Fibroblast of lung (primary cell): ENCODE measurements around the gene OVOL1. TPM values are rescaled to one million over a fixed set of nuclear protein-coding genes. Genes with fewer than 3 reads are reported as not detected.

ENCODE experiments used
- DNase-seq, 2 donors: peaks; one replicate each; pipeline versions ENCODE4 v3.0.0 to v3.0.0-alpha.2; 2010; ENCODE audit warnings: low read depth in 2 of 2
- H2AFZ ChIP-seq: 2 replicates; pipeline ENCODE4 v1.5.1; 2012; ENCODE audit warnings: low read length, control low read depth, inconsistent platforms
- H3K27ac ChIP-seq: 2 replicates; pipeline ENCODE4 v1.5.1; 2011; ENCODE audit warnings: low read length, control low read depth; ENCODE audit not compliant: insufficient read depth
- H3K27me3 ChIP-seq: 2 replicates; pipeline ENCODE4 v1.5.1; 2011; ENCODE audit warnings: mild to moderate bottlenecking, low read length; ENCODE audit not compliant: control insufficient read depth, insufficient read depth
- H3K36me3 ChIP-seq: 2 replicates; pipeline ENCODE4 v1.5.1; 2011; ENCODE audit warnings: low read length; ENCODE audit not compliant: control insufficient read depth, insufficient read depth
- H3K4me1 ChIP-seq: 2 replicates; pipeline ENCODE4 v1.5.1; 2011; ENCODE audit warnings: low read length; ENCODE audit not compliant: control insufficient read depth, insufficient read depth; ENCODE audit errors: extremely low read depth
- H3K4me2 ChIP-seq: 2 replicates; pipeline ENCODE4 v1.5.1; 2011; ENCODE audit warnings: low read length, control low read depth; ENCODE audit not compliant: insufficient read depth; ENCODE audit errors: extremely low read depth
- H3K4me3 ChIP-seq, 4 experiments: fragments of 200-600 bp in 1 of 4; sonication (generic) in 1 of 4; replicated peaks in 1 of 4; 2 replicates each; pipeline ENCODE4 v1.5.1; 2011 to 2016; ENCODE audit warnings: low read length in 4 of 4, low read depth in 3 of 4, mild to moderate bottlenecking in 3 of 4, control low read depth in 2 of 4, inconsistent platforms in 1 of 4, mixed read lengths in 1 of 4; ENCODE audit not compliant: insufficient read depth in 1 of 4; ENCODE audit errors: control extremely low read depth in 1 of 4
- H3K79me2 ChIP-seq: 2 replicates; pipeline ENCODE4 v1.5.1; 2012; ENCODE audit warnings: mild to moderate bottlenecking, low read length, inconsistent platforms; ENCODE audit not compliant: control insufficient read depth, insufficient read depth
- H3K9ac ChIP-seq: 2 replicates; pipeline ENCODE4 v1.5.1; 2011; ENCODE audit warnings: mild to moderate bottlenecking, low read length, control low read depth; ENCODE audit not compliant: insufficient read depth
- H3K9me3 ChIP-seq: 2 replicates; pipeline ENCODE4 v1.5.1; 2012; ENCODE audit warnings: low read depth, low read length; ENCODE audit not compliant: control insufficient read depth, insufficient read depth
- H4K20me1 ChIP-seq: 2 replicates; pipeline ENCODE4 v1.5.1; 2011; ENCODE audit warnings: low read length; ENCODE audit not compliant: control insufficient read depth, insufficient read depth; ENCODE audit errors: extremely low read depth
- EZH2 ChIP-seq: IDR thresholded peaks from 2 replicates; pipeline ENCODE4 v1.5.1; 2012; ENCODE audit warnings: low read length, control low read depth, mild to moderate bottlenecking; ENCODE audit errors: missing control alignments
- polyA plus RNA-seq, 2 donors: library from polyadenylated mRNA; depleted of rRNA in 1 of 2; stranded (reverse) in 1 of 2; unstranded in 1 of 2; fragments of >200 nt; gene quantifications; 2 replicates each; pipeline ENCODE4 v1.2.1, GENCODE V29; 2011 to 2012; ENCODE audit warnings: missing spikeins in 1 of 2
- total RNA-seq: library from RNA; depleted of rRNA; stranded (reverse); fragments of >200 nt; gene quantifications from 2 replicates; pipeline ENCODE4 v1.2.1, GENCODE V29; 2014
- TF ChIP-seq, protein P1 (sequence below), 2 donors: IDR thresholded peaks in 1 of 2; conservative IDR thresholded peaks in 1 of 2; 1 replicate in 1 of 2; 2 replicates in 1 of 2; pipeline ENCODE4 v1.5.1; 2011 to 2012; ENCODE audit warnings: low read length in 2 of 2, control low read depth in 1 of 2, inconsistent platforms in 1 of 2, low read depth in 1 of 2, mild to moderate bottlenecking in 1 of 2

OVOL1 gene
- total and polyA plus RNA-seq, 2 donors (not counting 1 experiment from before 2014, with no cell fraction given), result not detected

DNA sequence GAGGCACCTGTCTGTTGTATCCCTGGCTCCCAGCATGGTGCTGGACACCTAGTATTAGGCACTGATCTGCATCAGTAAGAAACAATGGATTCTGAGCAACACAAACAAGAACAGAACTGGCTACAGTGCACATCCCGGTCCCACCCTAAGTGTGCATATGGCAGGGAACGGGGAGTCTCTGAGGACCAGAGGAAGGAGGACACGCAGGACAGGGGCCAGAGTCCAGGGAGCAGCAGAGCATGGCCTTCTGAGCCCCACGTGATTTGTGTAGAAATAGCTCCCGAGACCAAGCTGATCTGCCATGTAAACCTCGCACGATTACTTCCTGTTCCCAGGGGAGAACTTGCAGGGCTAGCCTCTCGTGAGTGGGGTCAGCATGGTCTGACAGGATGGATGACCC is 34.2 kb downstream of the OVOL1 start:
- Histone ChIP-seq H3K9me3 (no peaks in the 10 kb centered on the region), H3K4me3 (no peak overlapping the region), H3K27me3 (no peaks in the 10 kb centered on the region), H3K27ac (no peak overlapping the region), H2AFZ (no peak overlapping the region), H3K79me2 (no peaks in the 10 kb centered on the region), H3K9ac (no peak overlapping the region), H3K36me3 (no peaks in the 10 kb centered on the region), H4K20me1 (no peaks in the 10 kb centered on the region), H3K4me1 (no peaks in the 10 kb centered on the region), H3K4me2 (no peak overlapping the region)
- DNase-seq, result no peak
- TF ChIP-seq, protein P1, sequence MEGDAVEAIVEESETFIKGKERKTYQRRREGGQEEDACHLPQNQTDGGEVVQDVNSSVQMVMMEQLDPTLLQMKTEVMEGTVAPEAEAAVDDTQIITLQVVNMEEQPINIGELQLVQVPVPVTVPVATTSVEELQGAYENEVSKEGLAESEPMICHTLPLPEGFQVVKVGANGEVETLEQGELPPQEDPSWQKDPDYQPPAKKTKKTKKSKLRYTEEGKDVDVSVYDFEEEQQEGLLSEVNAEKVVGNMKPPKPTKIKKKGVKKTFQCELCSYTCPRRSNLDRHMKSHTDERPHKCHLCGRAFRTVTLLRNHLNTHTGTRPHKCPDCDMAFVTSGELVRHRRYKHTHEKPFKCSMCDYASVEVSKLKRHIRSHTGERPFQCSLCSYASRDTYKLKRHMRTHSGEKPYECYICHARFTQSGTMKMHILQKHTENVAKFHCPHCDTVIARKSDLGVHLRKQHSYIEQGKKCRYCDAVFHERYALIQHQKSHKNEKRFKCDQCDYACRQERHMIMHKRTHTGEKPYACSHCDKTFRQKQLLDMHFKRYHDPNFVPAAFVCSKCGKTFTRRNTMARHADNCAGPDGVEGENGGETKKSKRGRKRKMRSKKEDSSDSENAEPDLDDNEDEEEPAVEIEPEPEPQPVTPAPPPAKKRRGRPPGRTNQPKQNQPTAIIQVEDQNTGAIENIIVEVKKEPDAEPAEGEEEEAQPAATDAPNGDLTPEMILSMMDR (conservative IDR thresholded peaks at IDR 0.05 in 1 of 2, IDR thresholded peaks at IDR 0.05 in 1 of 2; ENCODE audit: low read depth in 1 of 2, low read length in 2 of 2), result no peak
- TF ChIP-seq EZH2, result no peak

GRCh38 chr11:65822776-65823528 is 36.1 kb downstream of the OVOL1 start:
- H4K20me1 ChIP-seq, result no peaks in the 10 kb centered on the region
- H3K9me3 ChIP-seq, result no peaks in the 10 kb centered on the region
- no peak for DNase-seq
- H3K9ac ChIP-seq, result no peak overlapping the region
- H3K79me2 ChIP-seq, result no peaks in the 10 kb centered on the region
- no peak overlapping the region for H2AFZ ChIP-seq
- H3K4me2 ChIP-seq, result no peak overlapping the region
- TF ChIP-seq, protein P1 (conservative IDR thresholded peaks at IDR 0.05 in 1 of 2, IDR thresholded peaks at IDR 0.05 in 1 of 2; ENCODE audit: low read depth in 1 of 2, low read length in 2 of 2), result no peak
- no peak for TF ChIP-seq EZH2
- H3K4me3 ChIP-seq, result no peak overlapping the region
- no peaks in the 10 kb centered on the region for H3K4me1 ChIP-seq
- H3K27ac ChIP-seq, result no peak overlapping the region
- no peaks in the 10 kb centered on the region for H3K36me3 ChIP-seq
- no peaks in the 10 kb centered on the region for H3K27me3 ChIP-seq

GRCh38 chr11:65826984-65827735 is 40.3 kb downstream of the OVOL1 start:
- Histone ChIP-seq H3K4me1 (no peaks in the 10 kb centered on the region), H3K79me2 (no peaks in the 10 kb centered on the region), H3K27me3 (peaks cover 11% of the 10 kb centered on the region), H3K4me3 (no peak overlapping the region), H3K9ac (no peak overlapping the region), H3K9me3 (no peaks in the 10 kb centered on the region), H3K36me3 (no peaks in the 10 kb centered on the region), H3K27ac (no peak overlapping the region), H2AFZ (no peak overlapping the region), H4K20me1 (no peaks in the 10 kb centered on the region), H3K4me2 (no peak overlapping the region)
- DNase-seq, result no peak
- TF ChIP-seq, protein P1 (conservative IDR thresholded peaks at IDR 0.05 in 1 of 2, IDR thresholded peaks at IDR 0.05 in 1 of 2; ENCODE audit: low read depth in 1 of 2, low read length in 2 of 2), result no peak
